ENCODE measurements around the gene ACADS.

Gene ACADS

DNA sequence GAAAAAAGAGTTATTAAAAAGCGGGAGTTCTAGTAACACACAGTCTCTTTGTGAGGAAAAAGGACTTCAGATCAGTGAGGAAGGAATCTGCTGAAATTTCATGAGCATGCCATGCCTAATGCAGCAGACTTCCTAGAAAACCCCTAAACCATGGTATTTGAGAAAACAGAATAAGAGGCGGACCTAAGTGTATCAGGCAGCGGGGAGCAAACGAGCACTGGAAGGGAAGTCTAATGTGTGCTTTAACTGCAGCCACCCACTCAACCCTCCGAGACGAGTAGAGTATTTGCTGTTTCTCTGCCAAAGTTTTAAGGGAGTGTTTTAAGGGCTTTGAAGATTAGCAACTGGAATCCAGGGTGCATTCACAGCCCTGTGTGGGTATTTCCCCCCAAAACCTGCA, 36.5 kb downstream of the ACADS start:
- Histone ChIP-seq H3K9me3 (ENCODE audit: control insufficient read depth, insufficient read depth, low read length) (no peaks in the 10 kb centered on the region), H3K36me3 (ENCODE audit: insufficient read depth, low read length) (peaks cover 13% of the 10 kb centered on the region), H3K4me1 (ENCODE audit: insufficient read depth, low read length) (0 out of 2 replicates have a peak, but pooled peaks cover 3% of the 10 kb centered on the region), H3K9ac (ENCODE audit: low read depth, low read length) (no peak overlapping the region)

GRCh38 chr12:120763250-120763649, 37.6 kb downstream of the ACADS start:
- Histone ChIP-seq H3K9ac (ENCODE audit: low read depth, low read length) (no peak overlapping the region), H3K4me1 (ENCODE audit: insufficient read depth, low read length) (0 out of 2 replicates have a peak, but pooled peaks cover 3% of the 10 kb centered on the region), H3K36me3 (ENCODE audit: insufficient read depth, low read length) (peaks cover 22% of the 10 kb centered on the region), H3K9me3 (ENCODE audit: control insufficient read depth, insufficient read depth, low read length) (no peaks in the 10 kb centered on the region)

GRCh38 chr12:120764816-120765215, 39.2 kb downstream of the ACADS start:
- no peak overlapping the region for H3K9ac ChIP-seq (ENCODE audit: low read depth, low read length)
- peaks cover 22% of the 10 kb centered on the region for H3K36me3 ChIP-seq (ENCODE audit: insufficient read depth, low read length)
- no peaks in the 10 kb centered on the region for H3K9me3 ChIP-seq (ENCODE audit: control insufficient read depth, insufficient read depth, low read length)
- no peaks in the 10 kb centered on the region for H3K4me1 ChIP-seq (ENCODE audit: insufficient read depth, low read length)

DNA sequence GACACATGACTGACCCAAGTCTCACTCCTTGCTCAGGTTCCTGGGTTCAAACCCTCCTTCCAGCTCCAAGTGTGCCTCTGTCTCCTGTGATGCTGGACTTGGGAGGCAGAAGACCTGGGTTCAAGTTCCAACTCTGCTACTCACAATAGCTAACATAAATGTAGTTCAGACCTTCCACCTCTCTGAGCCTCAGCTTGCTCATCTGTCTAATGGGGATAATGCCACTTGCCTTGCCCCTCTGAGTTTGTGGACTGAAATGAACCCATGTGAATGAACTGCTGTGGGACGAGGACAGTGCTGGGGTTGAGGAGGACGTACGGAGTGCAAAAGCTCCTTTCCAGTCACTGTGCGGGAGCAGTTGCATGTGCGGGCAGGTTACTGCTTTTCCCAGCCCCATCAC, 40.9 kb downstream of the ACADS start:
- H3K9ac ChIP-seq (ENCODE audit: low read depth, low read length) = no peak overlapping the region

DNA sequence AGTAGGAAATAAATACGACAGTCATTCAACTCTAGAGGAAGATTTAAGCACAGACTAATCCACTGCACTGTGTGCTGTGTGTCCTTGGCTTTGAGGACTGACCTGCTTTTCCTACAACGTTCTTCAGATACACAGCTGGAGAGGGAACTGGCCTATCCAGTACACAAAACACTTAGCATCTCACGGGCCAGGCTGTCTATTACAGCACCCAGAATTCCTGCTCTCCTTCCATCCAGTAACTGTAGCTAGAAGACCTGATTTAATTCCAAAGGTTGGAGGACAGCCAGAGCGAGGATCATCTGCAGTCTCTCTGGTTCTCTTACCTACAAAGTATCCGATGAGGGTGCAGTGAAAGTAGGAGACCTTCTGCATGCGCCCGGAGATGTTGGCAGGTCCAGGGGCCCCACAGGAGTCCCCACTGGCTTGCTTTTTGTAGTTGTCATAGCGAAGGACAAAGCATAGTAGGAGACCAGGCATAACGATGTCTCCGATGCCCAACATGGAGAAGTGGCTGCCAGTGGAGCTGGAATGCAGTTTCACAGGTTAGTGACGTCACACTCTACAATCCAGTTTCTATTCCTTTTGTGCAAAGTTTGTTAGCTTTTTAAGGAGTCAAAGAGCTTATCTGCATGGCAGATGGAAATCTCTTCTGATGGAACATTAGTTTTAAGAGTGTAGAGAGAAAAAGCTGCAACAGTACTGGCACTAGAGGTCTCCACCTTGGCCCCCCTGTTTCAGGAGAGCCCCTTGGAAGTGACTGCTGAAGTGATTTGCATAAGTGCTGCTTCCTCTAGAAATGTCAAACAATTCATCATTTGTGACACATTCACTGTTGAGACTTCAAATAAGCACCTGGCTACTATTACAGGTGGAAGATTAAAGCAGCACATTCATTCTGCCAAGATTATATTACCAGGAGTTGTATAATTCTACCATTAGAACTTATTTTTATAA, 41.7 kb downstream of the ACADS start:
- no peaks in the 10 kb centered on the region for H3K4me1 ChIP-seq (ENCODE audit: insufficient read depth, low read length)
- no peaks in the 10 kb centered on the region for H3K9me3 ChIP-seq (ENCODE audit: control insufficient read depth, insufficient read depth, low read length)
- H3K9ac ChIP-seq (ENCODE audit: low read depth, low read length) = no peak overlapping the region
- peaks cover 22% of the 10 kb centered on the region for H3K36me3 ChIP-seq (ENCODE audit: insufficient read depth, low read length)

More for the DNA sequence above, 40.9 kb downstream of the ACADS start:
- Histone ChIP-seq H3K36me3 (ENCODE audit: insufficient read depth, low read length) (peaks cover 22% of the 10 kb centered on the region), H3K9me3 (ENCODE audit: control insufficient read depth, insufficient read depth, low read length) (no peaks in the 10 kb centered on the region), H3K4me1 (ENCODE audit: insufficient read depth, low read length) (no peaks in the 10 kb centered on the region)

DNA sequence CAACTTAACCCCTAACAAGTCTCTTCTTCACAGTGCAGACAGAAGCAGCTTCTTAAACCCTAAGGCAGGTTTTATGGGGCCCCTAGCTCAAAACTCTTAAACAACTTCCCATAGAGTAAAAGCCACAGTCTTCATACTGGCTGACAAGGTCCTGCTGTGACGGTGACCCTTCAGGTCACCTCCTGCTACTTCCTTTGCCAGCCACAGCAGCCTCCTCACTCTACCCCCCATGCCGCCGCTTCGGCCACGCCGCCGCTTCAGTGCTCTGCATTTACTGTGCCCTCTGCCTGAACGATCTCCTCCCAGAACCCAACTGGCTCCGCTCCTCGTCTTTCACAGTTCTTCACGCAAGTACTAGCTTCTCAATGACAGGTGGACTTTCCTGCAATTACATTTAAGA, 45.5 kb downstream of the ACADS start:
- Histone ChIP-seq H3K9ac (ENCODE audit: low read depth, low read length) (no peak overlapping the region), H3K9me3 (ENCODE audit: control insufficient read depth, insufficient read depth, low read length) (no peaks in the 10 kb centered on the region), H3K36me3 (ENCODE audit: insufficient read depth, low read length) (peaks cover 18% of the 10 kb centered on the region), H3K4me1 (ENCODE audit: insufficient read depth, low read length) (no peaks in the 10 kb centered on the region)

DNA sequence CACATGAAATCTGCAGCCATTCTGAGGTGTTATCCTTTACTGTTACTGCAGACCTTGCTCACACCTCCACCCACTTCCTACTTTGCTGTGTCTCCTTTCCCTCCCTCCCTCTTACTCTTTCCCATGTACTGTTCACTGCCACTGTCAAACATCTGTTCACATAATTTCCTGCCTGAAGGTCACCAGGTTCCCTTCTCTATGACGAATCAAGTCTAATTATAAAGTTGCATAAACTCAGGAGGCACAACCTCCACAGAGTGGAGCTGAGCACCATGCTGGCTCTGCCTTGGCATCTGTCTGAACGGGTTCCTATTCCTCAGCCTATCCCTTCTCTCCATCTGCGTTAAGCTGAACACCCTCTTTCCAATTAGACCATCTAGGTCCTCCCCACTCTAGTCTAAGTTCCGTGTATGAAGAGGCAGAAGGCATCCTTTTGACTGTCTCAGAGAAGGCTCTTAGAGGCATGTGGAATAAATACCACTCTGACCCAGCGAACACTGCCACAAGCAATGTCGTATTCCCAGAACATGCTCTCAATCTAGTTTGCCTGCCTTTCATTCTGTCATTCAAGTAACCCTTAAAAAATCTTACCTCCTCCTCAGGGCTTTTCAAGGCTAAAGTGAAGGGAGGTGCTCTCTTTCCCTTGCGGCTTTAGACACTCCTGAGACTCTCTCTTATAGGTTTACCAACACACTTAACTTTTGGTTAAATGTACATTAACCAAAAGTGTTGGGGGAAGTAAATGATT, 48.7 kb downstream of the ACADS start:
- Histone ChIP-seq H3K36me3 (ENCODE audit: insufficient read depth, low read length) (no peaks in the 10 kb centered on the region), H3K9ac (ENCODE audit: low read depth, low read length) (no peak overlapping the region), H3K4me1 (ENCODE audit: insufficient read depth, low read length) (no peaks in the 10 kb centered on the region), H3K9me3 (ENCODE audit: control insufficient read depth, insufficient read depth, low read length) (no peaks in the 10 kb centered on the region)

DNA sequence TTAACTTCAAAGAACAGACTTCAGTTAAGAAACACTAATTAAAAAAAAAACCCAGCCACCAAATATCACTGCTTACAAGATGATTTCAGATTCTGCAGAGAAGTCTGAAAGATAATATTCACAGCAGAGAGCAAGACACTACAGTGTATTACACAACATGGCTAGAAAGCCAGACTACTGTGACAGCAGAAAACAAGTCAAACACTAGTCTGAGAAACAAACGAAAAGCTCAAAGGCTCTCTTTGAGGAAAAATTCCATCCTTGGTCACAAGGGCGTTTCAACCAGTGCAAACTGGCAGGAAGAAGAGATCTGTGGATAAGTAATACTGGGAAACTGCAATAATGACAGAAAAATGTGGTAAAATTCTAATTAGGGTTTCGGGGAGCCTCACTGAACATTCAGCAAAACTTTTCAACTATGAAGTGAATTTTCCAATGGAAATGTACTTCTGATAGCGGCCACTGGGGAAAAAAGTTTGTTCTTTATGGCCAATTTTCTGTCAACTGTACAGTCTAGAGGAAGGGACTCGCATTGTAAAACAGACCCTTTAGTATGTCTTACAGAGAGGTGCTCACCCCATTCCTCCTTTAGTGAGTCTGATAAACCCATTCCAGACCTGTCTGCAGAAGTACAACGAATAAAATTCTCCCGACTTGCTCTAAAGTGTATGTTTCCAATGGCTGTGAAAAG, 50.4 kb downstream of the ACADS start:
- Histone ChIP-seq H3K36me3 (ENCODE audit: insufficient read depth, low read length) (no peaks in the 10 kb centered on the region), H3K9ac (ENCODE audit: low read depth, low read length) (no peak overlapping the region), H3K4me1 (ENCODE audit: insufficient read depth, low read length) (no peaks in the 10 kb centered on the region), H3K9me3 (ENCODE audit: control insufficient read depth, insufficient read depth, low read length) (no peaks in the 10 kb centered on the region)

GRCh38 chr12:120783197-120783596, 57.6 kb downstream of the ACADS start:
- no peak overlapping the region for H3K9ac ChIP-seq (ENCODE audit: low read depth, low read length)
- no peaks in the 10 kb centered on the region for H3K9me3 ChIP-seq (ENCODE audit: control insufficient read depth, insufficient read depth, low read length)
- H3K36me3 ChIP-seq (ENCODE audit: insufficient read depth, low read length) = peaks cover 3% of the 10 kb centered on the region; the same call in 1 of the 2 replicates

DNA sequence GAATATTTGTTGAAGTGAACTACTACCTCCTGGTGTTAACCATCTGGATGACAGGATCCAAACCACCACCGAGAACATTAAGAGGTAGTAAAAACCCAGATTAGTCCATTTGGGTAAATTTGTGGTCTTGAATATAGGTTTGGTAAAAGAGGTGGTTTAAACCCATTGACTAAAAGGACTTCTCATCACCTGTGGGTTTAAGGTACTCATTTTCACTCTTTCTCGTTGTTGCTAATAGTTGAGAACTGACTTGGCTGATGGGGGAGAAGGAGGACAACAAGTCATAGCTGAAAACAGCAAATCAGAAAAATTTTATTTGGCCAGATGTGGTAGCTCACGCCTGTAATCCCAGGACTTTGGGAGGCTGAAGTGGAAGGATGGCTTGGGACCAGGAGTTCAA, 59.2 kb downstream of the ACADS start:
- Histone ChIP-seq H3K4me1 (ENCODE audit: insufficient read depth, low read length) (no peaks in the 10 kb centered on the region), H3K9me3 (ENCODE audit: control insufficient read depth, insufficient read depth, low read length) (no peaks in the 10 kb centered on the region), H3K36me3 (ENCODE audit: insufficient read depth, low read length) (peaks cover 3% of the 10 kb centered on the region; the same call in 1 of the 2 replicates), H3K9ac (ENCODE audit: low read depth, low read length) (no peak overlapping the region)

More at GRCh38 chr12:120783197-120783596, 57.6 kb downstream of the ACADS start:
- H3K4me1 ChIP-seq (ENCODE audit: insufficient read depth, low read length) = no peaks in the 10 kb centered on the region

- Histone ChIP-seq H3K9me3 (ENCODE audit: control insufficient read depth, insufficient read depth, low read length) (no peaks in the 10 kb centered on the region), H3K9ac (ENCODE audit: low read depth, low read length) (no peak overlapping the region), H3K36me3 (ENCODE audit: insufficient read depth, low read length) (peaks cover 3% of the 10 kb centered on the region; the same call in 1 of the 2 replicates), H3K4me1 (ENCODE audit: insufficient read depth, low read length) (no peaks in the 10 kb centered on the region)
Observed at GRCh38 chr12:120787889-120788288, 62.3 kb downstream of the ACADS start.
